NCI-H146 (cell line): ENCODE data around the gene ISG15.
"Not testable (repeated sequence)": the region's sequence is repeated elsewhere in the genome, so short reads cannot be mapped to it uniquely, and the experiment has no call there.

ENCODE experiments used
- DNase-seq: peaks from one replicate; lab custom pipeline; 2025; lab: John Stamatoyannopoulos, UW

ISG15 gene

DNA sequence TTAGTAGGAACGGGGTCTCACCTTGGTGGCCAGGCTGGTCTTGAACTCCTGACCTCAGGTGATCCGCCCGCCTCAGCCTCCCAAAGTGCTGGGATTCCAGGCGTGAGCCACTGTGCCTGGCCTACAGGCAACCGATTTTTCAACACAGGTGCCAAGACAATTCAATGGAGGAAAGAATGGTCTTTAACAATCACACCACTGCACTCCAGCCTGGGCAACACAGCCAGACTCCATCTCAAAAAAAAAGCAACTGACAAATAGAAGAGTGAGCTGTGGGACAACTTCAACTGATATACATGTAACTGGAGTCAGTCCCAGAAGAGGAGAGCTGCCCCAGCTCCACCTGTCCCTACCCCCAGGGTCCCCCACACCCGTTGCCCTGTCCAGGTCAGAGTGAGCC lies 18.8 kb upstream of the ISG15 start:
- DNase-seq: not testable (repeated sequence)

- DNase-seq: no peak
These were observed 17.3 kb upstream of the ISG15 start for GRCh38 chr1:995665-996633.

DNA sequence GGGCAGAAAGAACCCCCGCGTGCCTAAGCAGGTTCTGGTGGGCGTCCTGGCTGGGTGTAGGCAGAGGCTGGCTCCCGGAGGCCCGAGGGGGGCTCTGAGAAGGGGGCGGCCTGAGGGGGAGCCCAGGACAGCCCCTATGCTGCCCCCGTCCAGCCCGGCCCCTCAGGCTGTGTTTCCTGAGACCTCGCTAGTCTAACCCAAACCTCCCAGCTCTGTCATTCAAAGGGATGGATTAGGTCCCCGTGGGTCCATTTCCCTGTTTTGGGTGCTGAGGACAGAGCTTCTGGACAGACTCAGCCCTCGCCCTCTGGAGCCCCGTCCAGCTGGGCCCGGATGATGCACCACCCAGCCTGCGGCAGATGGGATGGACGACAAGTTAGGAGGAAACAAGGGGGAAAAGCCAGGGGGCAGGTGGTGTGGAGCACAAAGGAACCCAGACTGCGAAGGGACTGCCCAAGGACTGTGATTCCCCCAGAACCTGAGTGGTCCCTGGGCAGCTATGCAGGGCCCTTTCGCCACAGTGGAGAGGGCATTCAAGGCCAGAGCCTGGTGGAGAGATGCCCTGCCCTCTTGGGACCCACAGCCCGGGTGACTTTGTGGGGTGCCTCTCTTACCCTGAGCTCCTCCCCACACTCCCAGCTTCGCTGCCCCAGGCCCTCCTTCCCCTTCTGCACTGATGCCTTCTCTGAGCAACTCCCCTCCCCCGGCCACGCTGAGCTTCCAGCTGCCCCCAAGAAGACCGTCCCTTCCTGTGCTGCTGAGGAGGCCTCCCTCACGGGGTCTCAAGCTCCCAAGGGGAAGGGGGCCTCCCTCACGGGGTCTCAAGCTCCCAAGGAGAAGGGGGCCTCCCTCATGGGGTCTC lies 16.2 kb upstream of the ISG15 start:
- DNase-seq: no peak

DNA sequence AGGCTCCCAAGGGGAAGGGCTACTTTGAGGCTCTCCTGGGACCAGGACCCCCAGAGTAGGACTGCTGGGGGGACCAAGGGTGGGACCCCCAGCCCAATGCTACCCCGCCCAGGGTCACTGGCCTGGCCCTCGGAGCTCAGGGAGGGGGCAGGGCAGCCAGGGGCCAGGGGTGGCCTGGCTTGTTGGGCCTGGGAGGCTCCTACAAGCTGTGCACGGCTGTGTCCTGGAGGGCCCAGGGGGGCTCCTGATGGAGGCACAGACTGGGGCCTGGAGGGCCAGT lies 15.6 kb upstream of the ISG15 start:
- DNase-seq: no peak

DNA sequence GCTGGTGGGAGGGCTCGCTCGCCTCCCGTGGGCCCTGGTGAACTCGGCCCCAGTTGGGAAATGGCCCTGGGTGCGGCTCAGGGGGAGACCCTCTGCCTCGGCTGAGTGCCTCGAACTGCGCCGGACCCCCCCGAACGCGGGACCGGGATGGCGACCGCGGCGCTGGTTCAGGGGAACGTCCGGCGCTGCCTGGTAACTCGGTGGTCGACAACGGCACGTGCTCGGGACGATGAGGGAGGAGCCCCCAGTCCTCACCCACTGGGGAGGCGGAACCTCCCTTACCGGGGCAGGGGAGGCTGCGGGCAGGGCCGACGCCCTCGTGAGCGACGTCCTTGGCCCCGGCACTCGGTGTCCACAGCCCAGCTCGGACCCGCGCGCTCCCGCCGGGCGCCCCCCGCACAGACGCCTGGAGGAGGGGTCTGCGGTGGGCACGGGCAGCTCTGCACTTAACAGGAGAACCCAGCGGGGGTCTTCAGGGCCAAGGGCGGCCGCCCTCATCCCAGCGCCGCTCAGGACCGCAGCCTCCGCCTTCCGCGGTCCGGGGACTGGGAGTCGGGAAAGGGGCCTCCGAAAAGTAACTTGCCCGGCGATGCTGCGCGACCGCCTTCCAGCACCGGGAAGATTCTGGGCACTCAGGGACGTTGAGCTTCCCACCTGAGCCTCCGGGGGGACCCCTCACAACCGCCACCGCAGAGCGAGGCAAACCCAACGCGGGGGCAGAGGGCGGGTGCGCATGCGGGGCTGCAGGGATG lies 15.1 kb upstream of the ISG15 start:
- no peak for DNase-seq

DNA sequence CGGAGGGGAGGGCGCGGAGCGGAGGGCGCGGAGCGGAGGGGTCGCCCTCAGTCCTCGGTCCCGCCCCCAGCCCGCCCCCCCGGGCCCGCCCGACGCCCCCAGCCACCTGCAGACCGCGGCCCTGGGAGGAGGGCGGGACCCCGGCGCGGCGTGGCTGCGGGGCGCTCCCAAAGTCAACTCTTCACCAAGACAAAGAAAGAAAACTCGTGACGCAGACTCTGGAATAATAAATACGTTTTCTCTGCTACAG lies 14.6 kb upstream of the ISG15 start:
- DNase-seq: no peak

DNA sequence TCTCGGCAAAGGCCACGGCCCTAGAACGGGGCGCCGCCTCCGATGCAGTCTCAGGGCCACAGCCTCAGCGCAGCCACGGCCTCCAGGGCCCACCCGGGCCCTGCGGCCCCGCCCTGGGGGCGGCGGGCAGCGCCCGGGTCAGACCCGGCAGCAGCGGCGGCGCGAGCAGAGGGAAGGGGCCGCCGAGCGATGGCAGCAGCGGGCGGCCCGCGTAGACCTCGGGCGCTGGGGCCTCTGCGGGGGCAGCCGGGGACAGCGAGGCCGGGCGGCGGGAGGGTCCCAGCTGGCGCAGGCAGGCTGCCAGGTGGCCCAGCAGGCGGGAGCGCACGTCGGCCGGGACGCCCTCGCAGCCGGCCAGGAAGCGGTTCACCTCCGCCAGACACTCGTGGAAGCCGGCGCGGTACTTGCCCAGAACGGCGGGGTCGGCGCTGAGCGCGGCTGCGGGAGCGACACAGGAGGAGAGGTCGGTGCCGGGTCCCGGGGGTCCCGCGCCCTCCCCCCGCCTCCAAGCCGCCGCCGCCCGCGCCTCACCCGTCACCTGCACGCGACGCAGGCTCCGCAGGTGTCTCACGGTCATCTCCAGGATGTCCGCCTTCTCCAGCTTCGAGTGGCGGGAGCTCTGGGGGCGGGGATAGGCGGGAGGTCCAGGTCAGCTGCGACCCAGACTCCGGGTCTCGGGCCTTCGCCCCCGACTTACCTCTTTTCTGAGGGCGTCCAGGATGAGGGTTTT lies 14.1 kb upstream of the ISG15 start:
- DNase-seq: peak; percentile 42

DNA sequence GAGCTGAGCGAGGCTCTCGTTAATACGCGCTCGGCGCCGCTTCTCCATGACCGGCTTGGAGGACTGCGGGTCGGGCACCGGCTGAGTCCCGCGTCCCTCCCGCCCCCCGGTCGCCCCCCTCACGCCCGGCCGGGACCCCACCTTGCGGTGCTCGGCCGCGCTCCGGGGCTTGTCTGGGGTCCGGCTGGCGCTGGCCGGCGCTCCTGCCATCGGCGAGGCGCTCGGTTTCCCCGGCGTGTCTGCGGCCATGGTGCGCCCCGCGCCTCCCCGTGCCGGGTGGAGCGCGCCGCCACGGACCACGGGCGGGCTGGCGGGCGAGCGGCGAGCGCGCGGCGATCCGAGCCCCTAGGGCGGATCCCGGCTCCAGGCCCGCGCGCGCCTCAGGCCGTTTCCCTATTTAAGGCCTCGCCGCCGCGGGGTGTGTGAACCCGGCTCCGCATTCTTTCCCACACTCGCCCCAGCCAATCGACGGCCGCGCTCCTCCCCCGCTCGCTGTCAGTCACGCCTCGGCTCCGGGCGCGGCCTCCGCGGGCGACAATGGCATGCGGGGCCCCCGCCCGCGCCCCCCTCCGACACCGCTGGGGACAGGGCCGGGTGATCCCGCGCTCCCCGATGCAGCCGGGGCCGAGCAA lies 13.5 kb upstream of the ISG15 start, which contains the start of gene HES4:
Gene HES4 (minus strand): TSS at position 373 of the 632 bp plus-strand sequence. CDS start 124 bp downstream, at position 249.
- peak; percentile 79 for DNase-seq

DNA sequence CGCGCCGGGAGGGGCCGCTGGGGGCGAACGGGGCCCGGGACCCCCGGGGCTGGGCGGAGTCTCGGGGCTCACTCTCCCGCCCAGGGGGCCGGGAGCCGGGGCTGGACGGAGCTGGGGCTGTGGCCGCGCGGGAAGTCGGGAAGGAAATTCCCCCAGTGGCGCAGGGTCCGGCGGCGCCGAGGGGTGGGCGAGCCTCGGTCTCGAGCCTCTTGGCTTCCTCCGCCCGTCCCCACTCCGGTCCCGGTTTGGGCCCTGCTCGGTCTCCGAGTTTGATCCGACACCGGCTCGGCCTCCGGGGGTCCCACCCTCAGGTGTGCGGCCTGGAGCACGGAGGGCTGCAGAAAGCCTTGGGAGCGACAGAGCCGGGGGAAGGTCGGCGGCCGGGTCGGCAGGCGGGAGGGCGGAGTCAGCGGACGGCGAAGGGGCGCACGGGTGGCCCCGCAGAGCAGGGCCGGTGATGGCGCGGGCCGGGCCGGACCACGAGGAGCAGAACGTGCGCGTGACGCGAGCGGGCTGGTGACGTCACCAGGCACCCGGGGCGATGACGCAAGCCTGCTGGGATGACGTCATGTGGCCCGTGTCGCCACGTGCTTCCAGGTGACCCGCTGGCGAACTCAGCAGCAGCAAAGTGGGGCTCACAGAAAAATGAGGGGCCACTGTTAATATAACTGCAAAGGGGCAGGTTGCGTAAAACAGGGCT lies 12.8 kb upstream of the ISG15 start:
- DNase-seq: peak; percentile 63

DNA sequence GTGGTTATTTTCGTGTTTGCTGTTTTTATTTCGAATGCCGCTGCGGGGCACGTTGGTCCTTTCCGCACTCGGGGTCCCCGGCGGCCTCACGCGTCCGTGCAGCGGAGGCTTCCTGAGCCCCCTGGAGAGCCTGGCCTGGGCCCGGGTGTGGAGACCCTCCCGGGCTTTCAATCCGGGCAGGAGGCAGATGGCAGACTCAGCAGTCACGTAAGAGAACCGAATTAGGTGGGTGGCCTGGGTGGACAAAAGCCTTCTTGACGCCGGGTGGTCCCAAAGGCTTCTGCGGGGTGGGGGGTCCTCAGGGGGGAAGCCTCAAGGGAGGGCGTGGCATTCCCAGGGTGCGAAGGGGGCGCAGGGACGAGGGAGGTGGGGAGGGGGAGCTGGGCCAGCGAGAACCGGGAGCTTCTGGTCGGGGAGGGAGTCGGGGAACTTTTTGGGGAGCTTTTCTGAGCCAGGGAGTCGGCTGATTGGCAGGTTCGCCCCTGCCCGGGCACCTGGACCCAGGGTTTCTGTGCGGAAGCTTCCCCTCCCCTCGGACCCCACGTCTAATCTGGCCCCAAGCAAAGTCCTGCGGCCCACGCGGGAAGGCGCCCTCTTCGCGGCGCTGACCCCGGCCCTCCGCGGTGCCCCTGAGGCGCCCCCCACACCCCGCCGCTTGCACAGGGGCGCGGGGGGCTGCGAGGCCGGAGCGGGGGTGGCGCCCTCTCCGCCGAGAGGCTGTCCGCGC lies 12.1 kb upstream of the ISG15 start:
- no peak for DNase-seq

DNA sequence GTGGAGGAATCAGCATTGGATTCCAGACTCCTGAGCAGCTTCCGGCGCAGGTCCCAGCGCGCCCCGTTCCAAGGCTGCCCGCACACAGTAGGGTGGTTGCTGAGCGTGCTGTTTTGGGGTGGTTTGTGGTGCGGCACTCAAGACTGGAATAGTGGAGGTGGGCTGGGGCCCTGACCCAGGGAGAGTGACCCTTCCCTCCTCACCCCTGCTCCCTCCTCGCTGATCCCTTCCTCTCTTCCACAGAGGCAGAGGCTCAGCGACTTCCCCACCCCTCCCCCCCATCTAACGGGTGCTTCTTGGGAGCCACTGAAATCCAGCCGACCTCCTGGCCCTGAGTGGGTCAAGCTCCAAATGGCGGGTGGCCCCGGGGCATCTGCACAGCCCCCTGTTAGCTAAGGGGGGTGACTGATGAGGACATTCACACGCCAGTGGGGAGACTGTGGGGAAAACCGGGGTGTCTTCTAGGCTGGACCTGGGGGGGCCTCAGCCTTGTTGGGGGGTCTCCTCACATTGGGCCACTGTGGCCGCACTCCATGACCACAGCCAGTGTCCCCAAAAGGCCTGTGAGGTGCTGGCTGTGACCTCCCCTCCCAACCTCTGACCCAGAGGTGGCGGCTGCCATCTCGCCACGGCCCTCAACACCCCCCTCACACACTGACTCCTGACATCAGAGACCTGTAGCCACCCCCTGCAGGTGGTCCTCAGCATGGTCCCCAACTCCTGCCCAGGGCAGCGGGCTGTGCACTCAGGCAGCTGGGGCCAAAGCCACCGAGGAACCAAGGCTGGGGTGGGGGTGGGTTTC lies 9.5 kb upstream of the ISG15 start:
- no peak for DNase-seq

DNA sequence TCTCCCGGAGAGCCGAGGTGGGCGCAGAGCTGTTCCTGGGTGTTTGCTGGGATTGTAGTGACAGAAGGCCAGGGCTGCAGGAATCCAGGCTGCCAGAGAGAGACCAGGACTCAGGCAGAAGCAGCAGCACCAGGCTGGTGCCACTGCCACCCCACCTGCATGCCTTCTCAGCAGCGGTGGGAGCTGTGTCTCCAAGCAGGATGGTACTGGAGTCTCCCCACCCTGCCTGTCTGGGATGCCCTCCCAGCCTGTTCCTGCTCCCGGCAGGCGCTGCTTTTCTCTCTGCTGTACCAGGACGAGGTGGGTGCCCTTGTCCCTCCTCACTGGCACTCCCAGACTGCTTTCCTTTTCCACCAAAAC lies 8.9 kb upstream of the ISG15 start:
- no peak for DNase-seq

DNA sequence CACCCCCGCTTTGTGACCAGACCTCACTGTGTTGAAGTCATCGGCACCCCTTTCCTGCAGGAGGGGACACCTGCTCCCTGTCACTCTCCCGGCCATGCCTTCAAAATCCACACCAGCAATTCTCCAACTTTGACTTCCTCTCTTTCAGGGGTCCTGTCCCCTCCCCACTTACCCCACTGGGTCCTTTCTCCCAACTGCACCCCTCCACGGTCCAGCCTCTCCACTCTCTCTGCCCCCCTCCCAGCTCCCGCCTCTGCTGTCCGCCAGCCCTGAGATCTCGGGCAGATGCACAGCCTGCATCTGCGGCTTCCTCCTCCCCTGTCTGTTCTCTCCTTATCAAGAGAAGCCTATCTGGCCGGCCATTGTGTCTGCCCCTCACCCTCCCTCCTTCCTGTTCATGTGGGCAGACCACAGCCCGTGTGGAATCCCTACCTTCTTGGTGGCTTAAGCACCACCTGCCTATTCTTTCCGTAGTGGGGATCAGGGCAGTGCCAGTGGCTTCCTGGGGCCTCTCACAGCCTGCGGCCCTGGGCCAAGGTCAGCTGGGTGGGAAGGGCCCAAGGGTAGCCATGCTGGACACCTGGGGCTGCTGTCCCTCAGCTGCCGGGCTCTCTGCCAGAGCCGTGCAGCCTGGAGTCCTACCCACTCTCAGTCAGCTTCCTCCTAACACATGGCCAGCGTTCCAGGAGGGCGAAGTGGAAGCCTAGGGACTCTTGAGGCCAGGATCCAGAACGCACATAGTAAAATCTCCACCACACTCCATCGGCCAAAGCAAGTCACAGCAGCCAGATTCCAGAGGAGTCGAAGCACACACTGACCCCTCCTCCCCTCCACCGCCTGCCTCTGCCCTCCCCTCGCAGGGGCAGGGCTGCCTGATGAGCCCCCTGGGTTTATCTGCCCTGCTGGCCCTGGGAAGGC lies 8.3 kb upstream of the ISG15 start:
- peak; percentile 72 for DNase-seq

GRCh38 chr1:1005774-1006304 lies 7.5 kb upstream of the ISG15 start:
- DNase-seq: no peak

- DNase-seq: no peak
These were observed 6.8 kb upstream of the ISG15 start for GRCh38 chr1:1006305-1007159.

- DNase-seq: not testable (repeated sequence)
These were observed 3.2 kb upstream of the ISG15 start for GRCh38 chr1:1010131-1010530.

DNA sequence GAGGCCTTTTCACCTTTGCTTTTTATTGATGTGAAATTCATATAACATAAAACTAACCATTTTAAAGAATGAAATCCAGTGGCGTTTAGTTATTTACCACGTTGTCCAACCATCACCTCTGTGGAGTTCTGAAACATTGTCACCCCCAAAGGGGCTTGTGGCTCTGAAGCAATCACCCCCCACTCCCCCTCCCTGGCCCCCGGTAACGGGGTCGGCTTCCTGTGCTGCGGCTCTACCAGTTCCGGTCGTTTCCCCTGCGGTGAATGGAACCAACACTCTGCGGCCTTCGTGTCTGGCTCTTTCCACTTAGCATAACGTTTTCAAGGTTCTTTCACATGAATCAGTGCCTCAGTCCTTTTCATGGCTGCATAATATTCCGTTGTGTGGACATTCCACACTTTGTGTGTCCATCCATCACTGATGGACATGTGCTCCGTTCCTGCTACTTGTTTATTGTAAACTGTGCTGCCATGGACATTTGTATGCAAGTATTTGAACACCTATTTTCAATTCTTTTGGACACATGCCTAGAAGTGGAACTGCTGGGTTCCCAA lies 1.8 kb upstream of the ISG15 start:
- no peak for DNase-seq
